Epidermal melanocyte (primary cell): ENCODE data around the gene TECPR1.

Experiments used
- DNase-seq: peaks from one replicate; pipeline ENCODE4 v3.0.0; 2011; ENCODE audit warnings: low spot score; ENCODE audit not compliant: insufficient read length

TECPR1 gene

DNA sequence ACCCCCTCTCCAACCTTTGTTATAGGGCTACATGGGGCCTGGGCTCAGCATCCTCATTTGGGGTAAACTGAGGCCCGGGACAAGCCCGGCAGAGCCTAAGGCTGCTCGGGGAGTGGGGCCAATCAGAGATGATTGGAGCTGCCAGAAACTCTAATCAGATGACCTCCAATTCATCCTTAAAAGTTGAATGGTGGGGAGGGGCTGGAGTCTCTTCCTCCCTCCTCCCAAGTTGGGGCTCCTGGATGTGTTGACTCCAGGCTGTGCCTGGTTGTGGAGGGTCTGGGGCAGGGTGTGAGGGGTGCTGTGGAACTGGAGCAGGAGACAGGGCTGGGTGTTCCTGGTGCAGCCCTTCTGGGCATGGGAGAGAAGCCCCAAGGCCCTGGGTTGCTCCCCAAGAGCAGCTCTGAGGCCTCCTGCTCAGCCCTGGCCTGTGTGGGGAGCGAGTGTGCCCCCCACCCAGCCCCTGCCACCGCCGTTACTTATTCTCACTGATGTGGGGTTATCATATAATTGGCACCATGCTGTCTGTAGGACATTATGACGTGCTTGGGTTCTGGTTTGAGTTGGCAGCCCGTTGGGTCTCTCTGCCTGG, 38.6 kb downstream of the TECPR1 start:
- no peak for DNase-seq

DNA sequence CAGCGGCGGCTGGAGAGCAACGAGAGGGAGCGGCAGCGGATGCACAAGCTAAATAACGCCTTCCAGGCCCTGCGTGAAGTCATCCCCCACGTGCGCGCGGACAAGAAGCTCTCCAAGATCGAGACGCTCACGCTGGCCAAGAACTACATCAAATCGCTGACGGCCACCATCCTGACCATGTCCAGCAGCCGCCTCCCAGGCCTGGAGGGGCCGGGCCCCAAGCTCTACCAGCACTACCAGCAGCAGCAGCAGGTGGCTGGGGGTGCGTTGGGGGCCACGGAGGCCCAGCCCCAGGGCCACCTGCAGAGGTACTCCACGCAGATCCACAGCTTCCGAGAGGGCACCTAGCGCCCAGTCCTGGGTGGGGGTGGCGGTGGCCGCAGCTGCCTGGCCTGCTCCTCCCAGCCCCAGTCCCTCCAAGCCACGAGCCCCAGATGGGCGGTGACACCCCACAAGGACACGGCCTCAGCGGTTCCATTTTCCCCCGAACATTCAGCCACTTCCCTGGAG, 39.4 kb downstream of the TECPR1 start:
- no peak for DNase-seq

DNA sequence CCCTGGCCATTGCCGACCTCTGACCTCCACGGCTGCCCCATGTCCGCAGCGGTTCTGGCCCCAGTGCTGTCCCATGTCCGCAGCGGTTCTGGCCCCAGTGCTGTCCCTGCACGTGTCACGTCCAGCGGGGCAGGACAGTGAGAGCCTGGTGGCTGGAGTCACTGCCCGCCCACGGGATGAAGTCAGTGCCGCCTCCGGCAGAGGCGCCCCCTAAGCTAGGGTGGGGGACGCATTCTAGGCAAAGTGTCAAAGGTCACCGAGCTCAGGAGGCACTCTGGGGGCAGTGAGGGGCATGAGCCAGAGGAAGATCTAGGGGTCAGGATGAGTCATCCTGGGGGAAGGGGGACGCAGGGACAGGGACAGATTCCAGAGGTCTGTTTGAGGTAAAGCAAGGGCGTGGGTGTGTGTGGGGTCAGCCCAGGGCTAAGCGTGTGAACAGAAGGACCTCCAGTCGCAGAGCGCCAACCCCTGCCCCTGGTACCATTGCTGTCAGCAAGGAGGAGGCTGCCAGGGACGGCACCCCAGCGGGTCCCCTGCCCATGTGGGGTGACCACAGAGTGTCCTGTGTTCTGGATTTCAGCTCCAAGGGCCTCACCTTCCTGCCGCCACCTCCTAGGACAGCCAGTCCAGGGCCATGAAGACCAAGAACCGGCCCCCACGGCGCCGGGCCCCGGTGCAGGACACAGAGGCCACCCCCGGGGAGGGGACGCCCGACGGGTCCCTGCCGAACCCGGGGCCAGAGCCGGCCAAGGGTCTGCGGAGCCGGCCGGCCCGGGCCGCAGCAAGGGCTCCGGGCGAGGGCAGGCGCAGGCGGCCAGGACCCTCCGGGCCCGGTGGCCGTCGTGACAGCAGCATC, 40.1 kb downstream of the TECPR1 start:
- no peak for DNase-seq

DNA sequence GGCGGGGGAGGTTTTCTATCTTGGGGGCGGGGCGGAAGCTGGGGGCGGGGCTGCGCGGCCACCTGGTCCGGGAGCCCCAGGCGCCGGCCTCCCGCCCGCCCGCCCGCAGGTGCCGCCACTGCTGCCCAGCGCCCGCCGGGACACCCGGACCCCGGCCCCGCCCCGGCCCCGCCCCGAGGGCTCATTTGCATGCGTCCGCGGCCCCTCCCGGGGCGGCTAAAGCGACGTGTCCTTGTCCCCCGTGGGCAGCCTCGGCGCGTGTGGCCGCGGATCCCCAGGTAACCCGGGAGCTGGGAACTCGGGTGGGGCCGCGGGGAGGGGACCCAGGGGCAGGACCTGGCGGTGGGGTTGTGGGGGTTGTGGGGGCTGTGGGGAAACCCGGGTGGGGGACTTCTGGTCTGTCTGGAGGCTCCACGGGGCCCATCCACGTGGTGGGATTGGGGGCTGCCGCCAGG, 40.8 kb downstream of the TECPR1 start, which contains the start of gene BHLHA15:
Gene BHLHA15 (plus strand): TSS at position 219 of the 455 bp plus-strand sequence. CDS start 871 bp downstream, outside the sequence.
- no peak for DNase-seq

DNA sequence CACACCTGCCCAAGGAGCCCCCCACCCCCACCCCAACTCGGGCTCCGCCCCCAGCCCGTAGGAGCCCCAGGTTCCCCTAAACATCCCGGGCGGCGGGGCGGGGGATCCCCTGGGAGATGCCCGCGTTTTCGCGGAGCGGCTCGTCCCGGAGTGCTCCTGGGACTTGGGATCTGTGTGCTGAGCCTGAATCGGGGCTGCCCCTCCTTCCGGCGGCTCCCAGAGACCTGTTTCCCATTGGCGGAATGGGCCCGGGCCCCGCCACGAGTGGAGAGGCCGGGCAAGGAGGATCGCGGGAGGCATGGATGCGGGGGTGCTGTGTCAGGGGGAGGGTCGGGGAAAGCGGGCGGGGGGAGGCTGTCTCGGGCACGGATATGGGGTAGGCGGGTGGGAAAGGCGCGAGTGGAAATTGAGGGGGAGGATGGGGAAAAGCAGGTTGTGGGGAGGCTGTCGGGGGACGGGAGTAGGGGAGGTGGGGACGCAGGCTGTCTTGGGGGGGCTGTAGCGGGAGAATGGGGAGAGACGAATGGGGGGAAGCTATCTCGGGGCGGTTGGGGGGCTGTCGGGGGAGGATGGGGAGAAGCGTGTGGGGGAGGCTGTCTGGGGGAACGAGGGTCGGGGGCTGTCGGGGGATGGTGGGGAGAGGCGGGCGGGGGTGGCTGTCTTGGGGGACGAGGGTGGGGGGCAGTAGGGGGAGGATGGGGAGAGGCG, 41.4 kb downstream of the TECPR1 start:
- no peak for DNase-seq

DNA sequence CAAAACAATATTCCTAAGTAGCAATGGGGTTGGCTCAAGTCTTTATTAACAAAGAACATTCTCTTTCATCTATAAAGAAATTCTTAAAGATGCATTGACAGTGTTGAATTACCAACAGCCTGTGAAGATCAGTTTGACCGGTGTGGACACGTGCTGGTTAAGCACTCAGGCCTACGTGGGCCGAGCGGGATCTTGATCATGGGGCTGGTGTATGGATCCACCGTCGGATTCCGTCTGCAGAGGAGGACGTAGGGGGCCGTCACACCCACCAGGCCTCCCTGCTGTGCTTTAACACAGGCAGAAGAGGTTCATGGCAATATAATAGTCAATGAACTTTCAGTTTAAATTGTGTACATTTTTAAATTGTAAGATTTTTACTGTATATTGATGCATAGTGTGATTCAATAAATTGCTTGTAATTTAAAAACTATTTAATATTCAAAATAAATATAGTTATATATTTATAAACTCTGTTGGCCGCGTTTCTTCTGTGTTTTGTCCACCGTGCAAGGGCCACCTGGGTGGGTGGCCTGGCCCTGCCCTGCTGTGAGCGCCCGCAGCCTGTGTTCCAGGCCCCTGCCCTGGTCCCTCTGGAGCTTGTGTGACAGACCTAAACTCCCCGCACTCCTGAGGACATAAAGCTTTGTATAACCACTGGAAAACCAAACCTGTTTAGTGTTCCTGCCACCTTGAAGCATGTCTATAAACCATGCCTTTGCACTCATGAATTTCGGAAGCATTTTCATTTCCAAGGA, 42.7 kb downstream of the TECPR1 start:
- DNase-seq: no peak

DNA sequence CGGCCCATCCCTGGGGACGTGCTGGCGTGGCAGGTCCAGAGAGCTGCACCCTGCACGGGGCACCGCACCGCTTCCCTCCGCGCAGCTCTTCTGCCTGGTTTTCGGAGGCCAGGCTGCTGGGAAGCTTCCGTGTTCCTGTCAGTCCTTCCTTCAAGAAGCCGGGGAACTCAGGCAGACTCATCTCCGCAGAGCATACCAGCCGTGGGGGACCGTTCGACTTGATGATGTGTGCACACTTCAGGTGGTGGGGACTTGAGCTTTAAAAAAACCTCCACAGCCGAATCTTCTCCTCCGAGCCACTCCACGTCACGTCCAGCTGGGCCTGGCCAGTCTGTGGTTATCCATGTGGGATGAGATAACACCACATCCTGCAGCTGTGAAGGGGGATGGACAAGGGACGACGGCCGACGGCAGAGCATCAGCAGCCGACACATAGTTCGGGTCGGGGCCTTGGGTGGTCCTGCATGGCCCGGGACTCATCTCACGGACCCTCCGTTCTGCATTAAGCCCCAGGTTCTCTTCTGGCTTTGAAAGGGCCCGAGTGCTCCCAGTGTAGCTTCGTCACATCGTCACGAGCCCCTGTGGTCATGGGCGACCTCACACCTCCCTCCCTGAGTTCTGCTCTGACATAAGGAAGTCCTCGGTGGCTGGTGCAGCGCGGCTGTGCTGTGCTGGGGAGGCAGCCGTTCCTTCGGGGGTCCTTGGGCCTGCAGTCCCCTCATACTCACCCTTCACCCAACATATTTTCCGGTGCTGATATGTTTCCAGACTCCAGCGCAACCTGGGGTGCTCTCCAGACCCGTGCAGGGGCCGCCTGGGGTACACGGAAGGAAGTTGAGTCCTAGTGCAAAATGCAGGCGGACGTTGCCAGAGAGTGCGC, 45.3 kb downstream of the TECPR1 start:
- DNase-seq: peak; percentile 12

DNA sequence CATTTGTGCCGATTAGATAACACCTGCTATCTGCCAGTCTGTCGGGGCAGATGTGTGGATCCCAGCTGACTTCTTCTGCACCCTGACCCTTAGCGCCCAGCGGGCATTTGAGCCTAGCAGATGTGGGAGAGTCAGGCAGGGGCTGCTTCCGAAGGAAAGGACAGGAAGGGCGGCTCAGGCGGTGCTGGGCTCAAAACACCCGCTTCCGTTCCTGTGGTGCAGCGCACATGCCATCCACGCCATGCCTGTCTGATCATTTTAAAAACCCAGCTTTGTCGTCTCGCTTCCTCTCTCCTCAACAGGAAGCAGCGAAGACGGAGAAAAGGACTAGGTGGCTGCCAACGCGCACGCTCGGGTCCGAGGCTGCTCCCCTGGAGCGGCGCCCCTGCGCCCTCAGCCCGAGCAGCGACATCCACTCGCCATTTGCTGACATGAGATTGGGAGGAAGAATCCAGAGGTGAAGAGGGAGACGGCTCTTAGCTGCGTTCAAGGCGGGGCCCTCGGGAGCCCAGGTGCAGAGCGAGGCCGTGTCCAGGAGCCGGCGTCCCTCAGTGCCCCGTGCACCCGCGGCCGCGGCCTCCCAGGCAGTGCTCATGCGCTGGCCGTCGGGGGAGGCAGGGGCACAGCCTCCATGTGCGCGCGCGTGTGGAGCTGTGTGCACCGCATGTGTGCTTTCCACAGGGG, 46.7 kb downstream of the TECPR1 start:
- DNase-seq: peak; percentile 9

DNA sequence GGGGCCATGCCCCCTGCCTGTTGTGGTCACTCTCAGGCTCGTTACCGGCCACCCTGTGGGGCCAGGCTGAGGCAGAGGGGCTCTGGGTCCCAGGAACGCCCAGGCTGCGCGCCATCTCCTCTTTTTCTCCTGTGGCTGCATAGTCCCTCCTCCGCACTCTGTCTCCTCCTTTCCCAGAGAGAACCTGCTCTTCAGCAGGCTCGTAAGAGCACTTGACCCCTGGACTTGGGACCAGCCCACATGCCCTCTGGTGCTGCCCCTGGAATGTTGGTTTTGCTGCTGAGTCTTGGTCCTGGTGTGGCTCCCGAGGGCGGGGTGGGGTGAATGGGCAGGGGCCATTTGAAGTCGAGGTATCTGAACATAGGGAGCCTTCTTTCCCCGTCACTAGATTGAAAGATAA, 47.4 kb downstream of the TECPR1 start:
- no peak for DNase-seq

DNA sequence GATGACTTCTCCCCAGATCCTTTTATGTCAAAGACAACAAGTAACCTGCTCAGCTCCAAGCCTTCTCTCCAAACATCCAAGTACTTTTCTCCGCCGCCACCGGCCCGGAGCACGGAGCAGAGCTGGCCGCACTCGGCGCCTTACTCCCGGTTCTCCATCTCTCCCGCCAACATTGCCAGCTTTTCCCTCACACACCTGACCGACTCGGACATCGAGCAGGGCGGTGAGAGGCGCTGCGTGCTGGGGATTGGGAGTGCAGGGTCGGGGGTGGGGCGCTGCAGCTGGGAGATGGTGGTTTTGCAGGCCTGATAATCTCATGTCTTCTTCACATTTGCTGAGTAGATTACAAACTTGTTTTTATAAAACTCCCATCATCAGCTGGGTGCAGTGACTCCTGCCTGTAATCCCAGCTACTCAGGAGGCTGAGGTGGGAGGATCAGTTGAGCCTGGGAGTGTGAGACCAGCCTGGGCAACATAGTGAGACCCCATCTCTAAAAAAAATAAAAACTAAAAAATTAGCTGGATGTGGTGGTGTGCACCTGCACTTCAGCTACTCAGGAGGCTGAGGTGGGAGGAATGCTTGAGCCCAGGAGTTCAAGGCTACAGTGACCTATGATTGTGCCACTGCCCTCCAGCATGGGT, 47.9 kb downstream of the TECPR1 start:
- DNase-seq: no peak

DNA sequence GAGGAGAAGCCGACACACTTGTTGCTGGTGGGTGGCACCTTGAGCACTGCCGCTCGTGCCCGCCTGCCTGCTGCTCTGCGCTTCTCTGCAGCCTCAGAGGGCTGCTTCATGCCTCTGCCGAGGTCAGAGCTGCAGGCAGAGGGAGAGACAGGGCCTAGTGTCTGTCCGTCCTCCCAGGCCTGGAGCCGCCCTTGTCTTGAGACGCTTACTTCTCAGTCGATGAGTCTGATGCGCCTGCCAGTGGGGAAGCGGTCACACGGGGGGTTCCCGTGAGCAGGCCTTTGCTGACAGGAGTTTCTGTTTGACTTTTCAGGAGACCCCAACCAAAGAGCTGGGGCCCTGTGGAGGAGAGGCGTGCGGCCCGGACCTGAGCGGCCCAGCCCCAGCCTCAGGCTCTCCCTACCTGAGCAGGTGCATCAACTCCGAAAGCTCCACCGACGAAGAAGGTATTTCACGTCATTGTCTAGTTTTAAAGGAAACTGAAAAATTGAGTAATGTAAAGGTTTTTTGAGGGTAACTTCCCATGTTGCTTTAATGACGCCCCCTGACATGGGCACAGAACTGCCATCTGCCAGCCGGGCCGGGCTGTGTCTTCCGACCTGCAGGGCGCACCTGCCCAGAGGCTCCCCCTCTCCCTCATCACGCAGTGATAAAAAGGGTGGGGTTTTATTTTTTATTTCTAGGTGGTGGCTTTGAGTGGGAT, 48.6 kb downstream of the TECPR1 start:
- DNase-seq: no peak

DNA sequence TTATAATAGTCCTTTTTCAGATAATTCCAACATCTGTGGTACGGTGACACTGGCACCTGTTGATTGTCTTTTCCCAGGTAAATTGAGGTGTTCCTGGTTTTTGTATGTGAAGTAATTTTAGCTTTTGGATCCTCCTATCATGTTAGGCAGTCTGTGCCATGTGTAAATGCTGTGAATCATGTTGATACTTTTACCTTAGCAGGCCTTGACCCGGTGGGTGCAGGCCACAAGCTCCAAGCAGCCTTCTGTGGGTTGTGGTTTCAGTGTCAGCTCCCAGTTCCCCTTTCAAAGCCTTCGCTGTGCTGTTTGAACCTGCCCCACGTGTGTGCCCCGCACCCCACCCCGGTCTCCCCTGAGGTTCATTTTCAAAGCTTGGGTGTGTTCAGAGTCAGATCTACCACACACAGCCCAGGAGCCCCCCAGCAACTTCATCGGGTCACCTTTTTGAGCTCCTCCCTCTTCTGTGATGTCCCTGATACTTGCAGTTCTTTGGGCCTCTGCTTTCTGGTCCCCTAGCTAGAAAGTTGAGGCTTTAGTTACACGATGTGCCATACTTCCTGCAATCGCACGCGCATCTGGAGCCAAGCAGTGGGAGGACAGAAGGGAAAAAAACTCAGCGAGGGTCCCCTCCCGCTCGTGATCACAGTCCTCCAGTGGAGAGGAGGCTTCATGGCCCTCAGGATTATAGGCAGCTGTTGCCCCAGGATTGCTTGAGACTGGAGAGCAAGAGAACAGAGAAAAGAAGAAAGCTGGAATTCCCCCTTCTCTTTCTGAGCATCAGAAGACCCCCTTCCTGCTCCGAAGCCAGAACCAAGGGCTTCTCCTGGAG, 49.5 kb downstream of the TECPR1 start:
- no peak for DNase-seq

DNA sequence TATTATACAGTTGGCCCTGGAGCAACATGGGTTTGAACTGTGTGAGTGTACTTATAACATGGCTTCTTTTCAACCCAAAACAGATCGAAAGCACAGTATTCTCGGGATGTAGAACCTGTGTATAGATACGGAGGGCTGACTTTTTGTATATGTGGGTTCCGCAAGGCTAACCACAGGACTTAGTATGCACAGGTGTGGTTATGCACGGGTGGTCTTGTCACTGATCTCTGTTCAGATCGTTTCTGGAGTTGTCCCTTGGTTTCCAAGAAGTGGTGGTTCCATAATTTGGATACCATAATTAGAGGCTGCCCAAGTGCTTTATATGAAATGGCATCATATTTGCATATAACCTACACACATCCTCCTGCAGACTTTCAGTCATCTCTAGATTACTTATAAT, 51.7 kb downstream of the TECPR1 start:
- no peak for DNase-seq

DNA sequence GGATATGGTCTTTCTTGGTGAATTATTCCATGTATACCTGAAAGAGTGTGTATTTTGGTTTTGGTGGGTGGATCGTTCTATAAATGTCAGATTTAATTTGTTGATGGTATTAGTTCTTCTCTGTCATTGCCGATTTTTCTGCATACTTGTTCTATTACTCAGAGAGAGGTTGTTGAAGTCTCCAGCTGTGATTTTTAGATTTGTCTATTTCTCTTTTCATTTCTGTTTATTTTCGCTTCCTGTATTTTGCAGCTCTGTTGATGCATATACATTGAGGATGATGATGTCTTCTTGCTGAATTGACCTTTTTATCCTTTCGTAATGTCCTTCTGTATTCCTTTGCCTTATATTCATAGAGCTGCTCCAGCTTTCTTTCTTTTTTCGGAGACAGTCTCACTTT, 52.9 kb downstream of the TECPR1 start:
- DNase-seq: no peak

DNA sequence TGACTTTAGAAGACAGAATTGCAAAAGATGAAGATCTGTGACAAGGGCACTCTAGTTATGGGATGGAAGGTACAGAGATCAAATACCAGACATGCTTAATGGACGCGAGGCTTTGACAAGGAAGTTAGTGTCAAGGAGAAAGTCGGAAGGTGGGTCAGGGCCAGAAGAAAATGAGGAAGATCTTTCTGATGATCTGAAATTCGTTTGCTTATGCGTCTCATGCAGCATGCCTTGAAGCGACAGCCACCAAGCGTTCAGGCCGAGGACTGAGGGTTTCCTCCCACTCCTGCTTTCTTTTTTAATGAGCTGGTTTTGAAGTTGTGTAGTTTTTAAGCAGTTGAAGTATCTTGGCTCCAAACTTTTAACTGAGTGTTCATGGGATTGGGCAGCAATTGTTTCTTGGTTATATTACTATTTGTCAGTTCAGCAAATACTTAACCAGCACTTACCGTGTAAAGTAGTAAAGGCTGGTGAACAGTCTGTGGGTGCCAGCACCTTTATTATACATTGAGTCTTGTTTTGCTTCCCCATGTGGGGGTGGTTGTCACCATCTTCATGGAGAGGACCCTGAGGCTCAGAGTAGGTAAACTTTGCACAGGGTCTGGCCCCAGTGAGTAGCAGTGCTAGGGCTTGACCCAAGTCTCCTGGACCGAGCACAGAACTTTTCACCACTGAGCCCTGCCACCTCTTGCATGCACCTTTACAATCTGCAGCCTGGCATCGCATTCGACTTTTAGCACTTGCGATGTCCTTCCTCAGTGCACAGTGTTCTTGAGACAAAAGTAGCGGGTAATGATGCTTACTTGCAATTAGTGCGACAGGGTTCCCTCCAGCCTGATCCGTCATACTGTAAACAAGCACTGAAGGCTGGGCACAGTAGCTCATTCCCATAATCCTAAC, 55.1 kb downstream of the TECPR1 start:
- no peak for DNase-seq

DNA sequence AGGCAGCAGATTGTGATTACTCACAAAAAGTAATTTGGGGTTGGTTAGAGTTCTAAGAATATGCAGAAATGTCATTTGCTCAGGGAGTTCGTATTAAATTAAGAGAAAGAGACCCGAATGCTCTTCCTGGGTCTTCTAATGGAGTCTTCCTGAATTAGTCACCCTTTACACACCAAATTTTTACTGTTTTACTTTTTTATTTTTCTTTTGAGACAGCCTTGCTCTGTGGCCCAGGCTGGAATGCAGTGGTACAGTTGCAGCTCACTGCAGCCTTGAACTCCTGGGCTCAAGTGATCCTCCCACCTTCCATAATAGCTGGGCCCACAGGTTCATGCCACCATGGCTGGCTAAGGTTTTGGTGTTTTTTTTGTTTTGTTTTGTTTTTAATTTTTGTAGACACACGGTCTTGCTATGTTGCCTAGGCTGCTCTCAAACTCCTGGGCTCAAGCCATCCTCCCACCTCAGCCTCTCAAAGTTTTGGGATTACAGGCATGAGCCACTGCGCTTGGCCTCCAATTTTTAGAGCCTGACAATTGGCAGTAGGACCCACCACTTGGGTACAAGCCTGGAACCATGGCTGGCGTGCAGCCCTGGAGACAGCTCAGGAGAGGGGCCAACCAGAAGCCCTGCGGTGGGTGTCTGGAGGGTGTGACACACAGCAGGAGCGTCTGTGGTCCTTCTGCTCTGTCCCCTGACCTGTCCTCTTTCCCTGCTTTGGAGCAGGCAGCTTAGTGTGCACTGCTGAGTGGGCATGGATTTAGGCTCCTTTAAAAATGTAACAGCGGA, 57.2 kb downstream of the TECPR1 start:
- DNase-seq: no peak
